B cell (primary cell): ENCODE data around the gene IGF2BP1.

ENCODE experiments used
- EZH2 ChIP-seq: IDR thresholded peaks from 2 replicates; pipeline ENCODE4 v1.6.1; 2012; ENCODE audit warnings: borderline replicate concordance, low read depth, mild to moderate bottlenecking, moderate library complexity, low read length; ENCODE audit not compliant: insufficient read depth, poor library complexity, severe bottlenecking
- TF ChIP-seq, protein P1 (sequence below): fragments of 200-600 bp; IDR thresholded peaks from one replicate; pipeline ENCODE4 v1.8.0; 2022; ENCODE audit warnings: antibody characterized with exemption, mild to moderate bottlenecking

DNA sequence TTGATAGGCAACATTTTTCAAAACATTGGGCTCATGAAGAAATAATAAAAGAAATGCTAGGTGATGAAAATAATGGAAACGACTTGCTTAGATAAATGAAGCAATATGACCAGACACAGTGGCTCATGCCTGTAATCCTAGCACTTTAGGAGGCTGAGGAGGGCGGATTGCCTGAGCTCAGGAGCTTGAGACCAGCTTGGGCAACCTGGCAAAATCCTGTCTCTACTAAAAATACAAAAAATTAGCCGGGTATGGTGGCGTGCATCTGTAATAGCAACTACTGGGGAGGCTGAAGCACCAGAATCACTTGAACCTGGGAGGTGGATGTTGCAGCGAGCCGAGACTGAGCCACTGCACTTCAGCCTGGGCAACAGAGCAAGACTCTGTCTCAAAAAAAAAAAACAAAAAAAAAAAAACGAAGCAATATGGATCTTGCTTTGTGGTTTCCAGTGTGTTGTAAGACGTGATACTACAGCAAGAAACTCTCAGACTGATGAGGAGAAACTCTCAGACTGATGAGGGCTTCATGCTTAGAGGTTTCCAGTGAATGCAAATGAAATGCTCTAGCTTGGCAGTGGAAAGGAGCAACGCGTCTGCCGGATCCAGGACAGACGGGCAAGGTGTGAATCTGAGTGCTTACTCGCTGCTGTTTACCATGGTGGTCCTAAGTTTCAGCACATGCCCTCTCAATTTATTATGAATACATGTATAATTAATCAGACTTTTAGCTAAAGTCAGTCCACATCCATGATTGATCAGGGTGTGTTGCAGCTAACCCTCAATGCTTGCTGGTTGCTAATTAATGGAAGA, 11.5 kb upstream of the IGF2BP1 start:
- TF ChIP-seq, protein P1, sequence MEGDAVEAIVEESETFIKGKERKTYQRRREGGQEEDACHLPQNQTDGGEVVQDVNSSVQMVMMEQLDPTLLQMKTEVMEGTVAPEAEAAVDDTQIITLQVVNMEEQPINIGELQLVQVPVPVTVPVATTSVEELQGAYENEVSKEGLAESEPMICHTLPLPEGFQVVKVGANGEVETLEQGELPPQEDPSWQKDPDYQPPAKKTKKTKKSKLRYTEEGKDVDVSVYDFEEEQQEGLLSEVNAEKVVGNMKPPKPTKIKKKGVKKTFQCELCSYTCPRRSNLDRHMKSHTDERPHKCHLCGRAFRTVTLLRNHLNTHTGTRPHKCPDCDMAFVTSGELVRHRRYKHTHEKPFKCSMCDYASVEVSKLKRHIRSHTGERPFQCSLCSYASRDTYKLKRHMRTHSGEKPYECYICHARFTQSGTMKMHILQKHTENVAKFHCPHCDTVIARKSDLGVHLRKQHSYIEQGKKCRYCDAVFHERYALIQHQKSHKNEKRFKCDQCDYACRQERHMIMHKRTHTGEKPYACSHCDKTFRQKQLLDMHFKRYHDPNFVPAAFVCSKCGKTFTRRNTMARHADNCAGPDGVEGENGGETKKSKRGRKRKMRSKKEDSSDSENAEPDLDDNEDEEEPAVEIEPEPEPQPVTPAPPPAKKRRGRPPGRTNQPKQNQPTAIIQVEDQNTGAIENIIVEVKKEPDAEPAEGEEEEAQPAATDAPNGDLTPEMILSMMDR, result no peak
- TF ChIP-seq EZH2, result no peak
